Forelimb muscle (tissue), 1 donor: Measurements from ENCODE around the gene RNF126. TPM values are rescaled to one million over a fixed set of nuclear protein-coding genes. Genes with fewer than 3 reads are reported as not detected.
"Not testable (repeated sequence)": the region's sequence is repeated elsewhere in the genome, so short reads cannot be mapped to it uniquely, and the experiment has no call there.

ENCODE experiments used
- DNase-seq: peaks from one replicate; pipeline ENCODE4 v3.0.0-alpha.2; 2013; ENCODE audit warnings: low read depth
- polyA plus RNA-seq: library from polyadenylated mRNA; unstranded; fragments of 120-200 nt; gene quantifications from one replicate; pipeline ENCODE4 v1.2.1, GENCODE V29; 2013; ENCODE audit not compliant: insufficient read length

RNF126 gene
- 27.6 TPM for polyA plus RNA-seq

GRCh38 chr19:662962-663681 lies at the start of gene RNF126:
Gene RNF126 (minus strand): TSS chr19:663214. CDS start chr19:663121, 93 bp downstream.
- DNase-seq, result peak; percentile 71

DNA sequence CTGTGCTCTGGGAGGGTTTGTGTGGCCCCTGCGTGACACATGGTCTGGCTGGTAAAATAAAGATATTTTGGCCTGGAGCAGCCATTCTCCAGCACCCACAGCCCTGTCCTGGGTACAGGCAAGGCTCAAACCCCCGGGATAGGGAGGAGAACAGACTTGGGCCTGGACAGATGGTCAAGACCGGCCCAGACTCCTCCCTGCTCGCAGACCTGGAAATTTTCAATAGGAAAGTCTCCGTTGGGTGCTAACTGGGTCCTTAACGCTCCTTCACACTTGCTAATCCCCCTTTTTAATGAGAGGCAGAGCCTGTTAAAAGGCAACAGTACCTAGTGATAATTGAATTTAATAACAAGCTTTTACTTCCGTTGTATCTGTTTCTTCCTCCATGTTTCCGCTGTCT lies 48.2 kb upstream of the RNF126 start:
- DNase-seq, result no peak

DNA sequence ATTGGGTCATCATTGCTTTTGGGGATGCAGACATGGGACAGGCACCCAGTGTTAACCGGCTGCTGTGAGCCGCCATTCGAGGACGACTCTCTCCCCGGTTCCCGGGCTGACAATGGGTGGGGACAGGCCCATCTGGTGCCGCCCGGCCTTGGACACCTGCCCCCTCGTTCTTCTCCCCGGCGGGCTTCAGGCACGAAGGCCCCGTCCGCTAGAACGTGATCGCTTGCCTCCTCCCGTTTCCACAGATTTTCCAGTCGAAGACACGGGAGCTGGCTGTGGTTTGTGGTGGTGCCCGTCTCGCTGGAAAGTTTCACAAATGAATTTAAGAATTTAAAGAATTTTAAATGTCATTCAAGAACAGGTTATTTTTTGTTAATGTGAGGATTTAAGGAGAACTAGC lies 47.8 kb upstream of the RNF126 start:
- DNase-seq, result no peak

DNA sequence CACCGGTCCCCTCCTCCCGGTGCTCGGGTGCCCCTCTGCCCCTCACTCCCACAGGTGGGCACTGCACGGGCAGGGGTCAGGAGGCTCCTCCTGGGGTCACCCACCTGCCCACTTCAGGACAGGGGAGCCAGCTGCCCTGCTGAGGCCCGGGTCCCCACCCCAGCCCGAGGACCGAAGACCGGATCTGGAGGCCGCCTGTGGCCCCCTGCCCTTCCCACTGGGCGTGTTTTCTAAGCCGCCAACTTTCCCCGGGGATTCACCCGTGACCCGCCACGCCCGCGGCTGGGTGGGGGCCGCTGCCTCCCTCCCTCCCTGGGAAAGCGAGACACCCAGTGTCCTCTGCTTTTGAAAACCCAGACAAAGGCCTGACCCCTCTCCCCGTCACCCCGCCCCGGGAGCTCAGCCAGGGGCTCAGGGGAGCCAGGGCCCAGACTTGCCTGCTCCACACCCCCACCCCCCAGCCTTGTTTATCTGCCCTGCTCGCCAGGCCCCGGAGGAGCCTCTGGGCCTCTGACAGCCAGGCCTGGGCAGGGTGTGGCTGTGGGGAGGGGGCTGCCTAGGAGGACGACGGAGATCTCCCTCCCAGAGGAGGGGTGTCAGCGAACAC lies 47.1 kb upstream of the RNF126 start:
- DNase-seq, result no peak

GRCh38 chr19:709196-709964 lies 46.4 kb upstream of the RNF126 start:
- no peak for DNase-seq

- DNase-seq, result no peak
These were observed 45.4 kb upstream of the RNF126 start, which contains the start of gene PALM for GRCh38 chr19:708154-709143. Gene PALM (plus strand): TSS chr19:708935. CDS start chr19:709147, 212 bp downstream.

GRCh38 chr19:704447-704741 lies 41.4 kb upstream of the RNF126 start:
- DNase-seq, result no peak

- DNase-seq, result no peak
These were observed 40.8 kb upstream of the RNF126 start for GRCh38 chr19:703651-704446.

GRCh38 chr19:703329-703650 lies 40.3 kb upstream of the RNF126 start:
- no peak for DNase-seq

DNA sequence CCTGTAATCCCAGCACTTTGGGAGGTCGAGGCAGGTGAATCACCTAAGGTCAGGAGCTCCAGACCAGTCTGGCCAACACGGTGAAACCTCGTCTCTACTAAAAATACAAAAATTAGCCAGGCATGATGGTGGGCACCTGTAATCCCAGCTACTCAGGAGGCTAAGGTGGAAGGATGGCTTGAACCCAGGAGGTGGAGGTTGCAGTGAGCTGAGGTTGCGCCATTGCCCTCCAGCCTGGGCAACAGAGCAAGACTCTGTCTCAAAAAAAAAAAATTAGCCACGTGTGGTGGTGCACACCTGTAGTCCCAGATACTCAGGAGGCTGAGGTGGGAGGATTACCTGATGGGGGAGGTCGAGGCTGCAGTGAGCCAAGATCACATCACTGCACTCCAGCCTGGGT lies 39.8 kb upstream of the RNF126 start:
- not testable (repeated sequence) for DNase-seq

DNA sequence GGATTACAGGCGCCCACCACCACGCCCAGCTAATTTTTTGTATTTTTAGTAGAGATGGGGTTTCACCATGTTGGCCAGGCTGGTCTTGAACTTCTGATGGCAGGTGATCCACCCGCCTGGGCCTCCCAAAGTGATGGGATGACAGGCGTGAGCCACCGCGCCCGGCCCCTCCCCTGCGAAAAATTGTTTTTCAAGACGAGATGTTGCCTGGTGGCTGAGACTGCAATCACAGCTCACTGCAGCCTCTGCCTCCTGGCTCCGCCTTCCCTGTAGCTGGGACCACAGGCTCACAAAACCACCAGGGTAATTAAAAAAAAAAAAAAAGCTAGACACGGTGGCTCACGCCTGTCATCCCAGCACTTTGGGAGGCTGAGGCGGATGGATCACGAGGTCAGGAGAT lies 36.9 kb upstream of the RNF126 start:
- DNase-seq, result not testable (repeated sequence)

GRCh38 chr19:698529-698928 lies 35.5 kb upstream of the RNF126 start:
- not testable (repeated sequence) for DNase-seq

DNA sequence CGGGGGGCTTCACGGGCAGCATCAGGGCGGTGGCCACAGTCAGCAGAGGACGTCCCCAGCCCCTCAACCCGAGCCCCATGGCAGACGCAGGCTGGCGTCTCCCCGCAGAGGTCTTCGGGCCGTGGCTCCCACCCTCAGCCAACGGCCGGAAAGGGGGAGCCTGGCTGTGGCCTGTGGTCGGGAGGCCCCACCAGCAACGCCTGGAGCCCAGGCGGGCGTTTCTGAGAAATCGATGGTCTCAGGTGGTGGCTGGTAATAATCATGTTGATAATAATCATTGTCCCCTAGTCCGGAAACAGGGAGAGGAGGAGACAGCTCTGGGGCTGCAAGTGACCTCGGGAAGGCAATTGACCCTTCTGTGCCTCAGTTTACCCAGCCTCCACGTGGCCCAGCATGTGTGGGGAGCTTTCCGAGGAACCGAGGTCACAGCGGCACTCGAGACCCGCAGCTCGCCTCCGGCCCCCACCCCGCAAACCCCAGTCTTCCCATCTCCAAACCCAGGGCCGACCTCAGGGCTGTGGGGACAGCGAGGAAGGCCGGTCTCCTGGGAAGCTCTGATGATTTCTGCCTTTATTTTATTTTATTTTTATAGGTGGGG lies 32.4 kb upstream of the RNF126 start, which contains the start of gene PRSS57:
PRSS57 (minus strand) TSS at position 101 of the 598 bp plus-strand sequence; CDS start at position 79, 22 bp downstream.
- DNase-seq, result no peak

DNA sequence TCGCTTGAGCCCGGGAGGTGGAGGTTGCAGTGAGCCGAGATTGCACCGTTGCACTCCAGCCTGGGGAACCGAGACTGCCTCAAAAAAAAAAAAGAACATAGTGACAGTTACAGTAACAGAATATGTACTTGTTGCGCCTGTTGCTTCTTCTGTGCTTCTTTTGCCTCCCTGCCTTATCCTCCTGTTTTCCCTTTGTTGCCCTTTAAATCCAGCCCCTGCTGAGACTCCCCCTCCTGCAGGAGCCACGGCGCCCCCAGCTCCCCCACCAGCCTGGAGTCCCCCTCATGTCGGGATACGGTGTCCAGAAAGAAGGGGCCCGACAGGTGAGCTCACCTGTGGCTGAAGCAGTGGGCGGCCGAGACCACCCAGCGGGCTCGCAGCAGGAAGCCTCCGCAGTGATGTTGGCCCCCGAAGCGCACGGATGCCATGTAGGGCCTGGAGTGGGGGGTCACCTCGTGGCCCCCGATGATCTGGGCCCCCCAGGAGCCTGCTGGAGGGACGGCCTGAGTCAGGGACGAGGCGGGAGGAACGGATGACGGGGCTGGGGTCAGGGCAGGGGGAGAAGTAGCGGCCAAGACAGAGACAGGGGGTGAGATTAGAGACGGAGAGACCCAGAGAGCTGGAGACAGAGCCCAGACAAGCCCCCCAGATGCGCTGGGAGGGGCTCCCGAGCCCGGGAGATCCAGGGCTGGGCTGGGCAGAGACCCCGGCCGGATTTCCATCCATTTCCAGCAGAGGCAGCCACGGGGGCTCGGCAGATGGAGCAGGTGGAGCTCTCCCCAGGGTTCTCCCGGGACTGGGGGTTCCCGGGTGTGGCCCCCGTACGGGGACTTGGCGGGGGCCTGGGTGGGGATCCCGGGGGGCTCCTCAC lies 31.7 kb upstream of the RNF126 start:
- DNase-seq, result no peak

GRCh38 chr19:690203-690602 lies 27.2 kb upstream of the RNF126 start:
- no peak for DNase-seq

DNA sequence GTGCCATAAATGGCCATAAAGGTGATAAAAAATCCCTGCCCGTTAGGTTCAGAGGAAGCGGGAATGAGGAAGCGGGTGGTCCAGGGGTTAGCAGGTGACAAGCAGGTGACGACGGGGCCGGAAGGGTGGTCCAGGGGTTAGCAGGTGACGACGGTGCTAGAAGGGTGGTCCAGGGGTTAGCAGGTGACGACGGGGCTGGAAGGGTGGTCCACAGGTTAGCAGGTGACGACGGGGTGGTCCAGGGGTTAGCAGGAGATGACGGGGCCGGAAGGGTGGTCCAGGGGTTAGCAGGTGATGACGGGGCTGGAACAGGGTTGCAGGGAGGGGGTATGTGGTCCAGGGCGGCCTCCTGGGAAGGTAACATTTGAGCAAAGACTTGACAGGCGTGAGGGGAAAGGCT lies 26.0 kb upstream of the RNF126 start:
- no peak for DNase-seq

DNA sequence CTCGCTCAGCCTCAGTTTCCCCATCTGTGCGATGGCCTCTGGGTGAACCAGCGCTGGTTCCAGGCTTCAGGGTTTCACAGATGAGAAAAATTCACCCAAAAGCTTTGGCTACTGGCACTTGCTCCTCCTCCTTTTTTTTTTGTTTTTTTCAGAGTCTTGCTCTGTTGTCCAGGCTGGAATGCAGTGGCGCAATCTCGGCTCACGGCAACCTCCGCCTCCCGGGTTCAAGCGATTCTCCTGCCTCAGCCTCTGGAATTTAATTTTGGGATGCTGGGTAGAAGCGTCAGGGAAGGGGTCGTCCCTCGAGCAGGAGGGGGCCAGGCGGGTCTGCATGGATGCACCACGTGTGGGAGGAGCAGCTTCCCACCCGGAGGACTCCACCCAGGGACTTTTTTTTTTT lies 25.2 kb upstream of the RNF126 start:
- DNase-seq, result no peak

DNA sequence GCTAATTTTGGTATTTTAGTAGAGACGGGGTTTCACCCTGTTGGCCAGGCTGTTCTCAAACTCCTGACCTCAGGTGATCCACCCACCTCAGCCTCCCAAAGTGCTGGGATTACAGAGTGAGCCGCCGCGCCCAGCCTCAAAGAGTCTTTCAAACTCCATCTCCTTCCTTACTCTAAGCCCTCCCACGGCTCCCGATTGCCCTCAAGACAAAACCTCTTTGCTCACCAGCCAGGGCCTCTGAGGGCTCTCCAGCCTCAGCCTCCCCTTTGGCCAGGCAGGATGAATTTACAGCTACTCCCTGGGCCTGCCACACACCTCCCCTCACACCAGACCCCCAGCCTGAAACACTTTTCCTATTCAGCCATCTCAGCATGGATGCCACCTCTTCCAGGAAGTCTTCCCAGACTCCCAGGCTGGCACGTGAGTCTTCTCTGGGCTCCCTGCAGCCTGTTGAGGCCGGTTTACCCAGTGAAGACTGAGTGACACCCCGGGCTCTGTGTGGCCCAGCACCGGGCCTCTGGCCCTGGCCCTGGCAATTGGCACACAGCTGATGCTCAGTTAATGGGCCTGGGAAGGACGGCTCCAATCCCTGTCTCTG lies 24.7 kb upstream of the RNF126 start:
- no peak for DNase-seq
